Osteoblast (primary cell): Measurements from ENCODE around the gene ADGRV1. TPM values are rescaled to one million over a fixed set of nuclear protein-coding genes. Genes with fewer than 3 reads are reported as not detected.

Source experiments
- DNase-seq: peaks from one replicate; pipeline ENCODE4 v3.0.0; 2011; ENCODE audit warnings: low spot score, mixed read lengths; ENCODE audit not compliant: insufficient read length; ENCODE audit errors: missing footprints
- H2AFZ ChIP-seq: 2 replicates; pipeline ENCODE4 v1.6.0; 2011; ENCODE audit warnings: mild to moderate bottlenecking, low read length
- H3K27ac ChIP-seq: 2 replicates; pipeline ENCODE4 v1.5.1; 2011; ENCODE audit warnings: mild to moderate bottlenecking, low read depth, low read length, moderate library complexity
- H3K27me3 ChIP-seq: 2 replicates; pipeline ENCODE4 v1.6.0; 2012; ENCODE audit warnings: mild to moderate bottlenecking, control low read depth, inconsistent platforms, low read length, moderate library complexity; ENCODE audit not compliant: insufficient read depth
- H3K36me3 ChIP-seq: 2 replicates; pipeline ENCODE4 v1.5.1; 2011; ENCODE audit warnings: mild to moderate bottlenecking, low read length, control low read depth, moderate library complexity; ENCODE audit not compliant: insufficient read depth
- H3K4me1 ChIP-seq: 2 replicates; pipeline ENCODE4 v1.5.1; 2011; ENCODE audit warnings: mild to moderate bottlenecking, low read length, control low read depth, moderate library complexity; ENCODE audit not compliant: insufficient read depth
- H3K4me2 ChIP-seq: 2 replicates; pipeline ENCODE4 v1.6.0; 2011; ENCODE audit warnings: mild to moderate bottlenecking, low read length; ENCODE audit not compliant: insufficient read depth
- H3K4me3 ChIP-seq: fragments of 200-600 bp; sonication (generic); 3 replicates; pipeline ENCODE4 v1.5.1; 2012; ENCODE audit warnings: mild to moderate bottlenecking, low read length, inconsistent platforms; ENCODE audit not compliant: insufficient read depth
- H3K79me2 ChIP-seq: 2 replicates; pipeline ENCODE4 v1.6.0; 2012; ENCODE audit warnings: mild to moderate bottlenecking, low read length, control low read depth, inconsistent platforms; ENCODE audit not compliant: insufficient read depth
- H3K9me3 ChIP-seq: 2 replicates; pipeline ENCODE4 v1.5.1; 2011; ENCODE audit warnings: low read depth, low read length, control low read depth
- H4K20me1 ChIP-seq: 2 replicates; pipeline ENCODE4 v1.6.0; 2012; ENCODE audit warnings: mild to moderate bottlenecking, low read length, control low read depth; ENCODE audit not compliant: insufficient read depth
- CTCF ChIP-seq: IDR thresholded peaks from 2 replicates; pipeline ENCODE4 v1.5.1; 2011; ENCODE audit warnings: mild to moderate bottlenecking, low read depth, low read length, moderate library complexity; ENCODE audit errors: extremely low read depth
- total RNA-seq: library from RNA; depleted of rRNA; stranded (reverse); fragments of >200 nt; gene quantifications from 2 replicates; pipeline ENCODE4 v1.2.3, GENCODE V29; 2012

The ADGRV1 gene
- total RNA-seq, result under 0.01 TPM in 1 of 2 replicates, not detected in the other

- peak within 1 kb of the TSS; percentile 47 for H3K4me3 ChIP-seq
- H4K20me1 ChIP-seq, result no peaks in the 10 kb centered on the region
- H2AFZ ChIP-seq, result no peak within 1 kb of the TSS
- H3K27me3 ChIP-seq, result peaks cover 43% of the 10 kb centered on the region
- no peaks in the 10 kb centered on the region for H3K9me3 ChIP-seq
- no peaks in the 10 kb centered on the region for H3K36me3 ChIP-seq
- H3K4me1 ChIP-seq, result no peaks in the 10 kb centered on the region
- no peaks in the 10 kb centered on the region for H3K79me2 ChIP-seq
- no peak for DNase-seq
- no peak within 1 kb of the TSS for H3K27ac ChIP-seq
- peak within 1 kb of the TSS; percentile 59 for H3K4me2 ChIP-seq
- TF ChIP-seq CTCF, result no peak
Observed at GRCh38 chr5:90558344-90559192, at the start of gene ADGRV1. ADGRV1 (plus strand) TSS chr5:90558797; CDS start chr5:90558896, 99 bp downstream.

- Histone ChIP-seq H3K36me3 (no peaks in the 10 kb centered on the region), H3K4me1 (peaks cover 12% of the 10 kb centered on the region), H3K27me3 (no peaks in the 10 kb centered on the region), H4K20me1 (no peaks in the 10 kb centered on the region), H3K4me3 (no peak overlapping the region), H3K4me2 (no peak overlapping the region), H2AFZ (no peak overlapping the region), H3K9me3 (no peaks in the 10 kb centered on the region), H3K79me2 (no peaks in the 10 kb centered on the region), H3K27ac (no peak overlapping the region)
- no peak for TF ChIP-seq CTCF
- no peak for DNase-seq
Observed at GRCh38 chr5:90510438-90510837, 48.2 kb upstream of the ADGRV1 start.

GRCh38 chr5:90514520-90514919, 44.1 kb upstream of the ADGRV1 start:
- Histone ChIP-seq H3K4me1 (peaks cover 14% of the 10 kb centered on the region), H4K20me1 (no peaks in the 10 kb centered on the region), H3K36me3 (peaks cover 6% of the 10 kb centered on the region), H3K79me2 (no peaks in the 10 kb centered on the region), H3K4me2 (no peak overlapping the region), H3K27me3 (no peaks in the 10 kb centered on the region), H3K9me3 (no peaks in the 10 kb centered on the region), H3K4me3 (no peak overlapping the region), H3K27ac (no peak overlapping the region), H2AFZ (no peak overlapping the region)
- no peak for TF ChIP-seq CTCF
- no peak for DNase-seq

GRCh38 chr5:90518661-90519060, 39.9 kb upstream of the ADGRV1 start:
- no peak for DNase-seq
- Histone ChIP-seq H2AFZ (no peak overlapping the region), H3K27me3 (no peaks in the 10 kb centered on the region), H3K9me3 (no peaks in the 10 kb centered on the region), H3K79me2 (peaks cover 2% of the 10 kb centered on the region), H3K36me3 (peaks cover 20% of the 10 kb centered on the region), H3K4me2 (no peak overlapping the region), H3K27ac (no peak overlapping the region), H4K20me1 (no peaks in the 10 kb centered on the region), H3K4me1 (peaks cover 2% of the 10 kb centered on the region), H3K4me3 (no peak overlapping the region)
- no peak for TF ChIP-seq CTCF
